Non-pigmented ciliary epithelial cell (primary cell): ENCODE data around the gene FAM227B.
"Not testable (repeated sequence)": the region's sequence is repeated elsewhere in the genome, so short reads cannot be mapped to it uniquely, and the experiment has no call there.

ENCODE experiments used
- DNase-seq: peaks from one replicate; pipeline ENCODE4 v3.0.0-alpha.2; 2010; ENCODE audit warnings: low read depth

The FAM227B gene

GRCh38 chr15:49438962-49439631 is 181.5 kb downstream of the FAM227B start:
- DNase-seq, result no peak

GRCh38 chr15:49436751-49437150 is 183.9 kb downstream of the FAM227B start:
- no peak for DNase-seq

GRCh38 chr15:49435174-49435573 is 185.4 kb downstream of the FAM227B start:
- DNase-seq, result peak; percentile 68

- no peak for DNase-seq
Measured at GRCh38 chr15:49430046-49430445, 190.6 kb downstream of the FAM227B start.

- DNase-seq, result no peak
Measured at GRCh38 chr15:49428409-49429095, 192.1 kb downstream of the FAM227B start.

GRCh38 chr15:49427372-49427771 is 193.2 kb downstream of the FAM227B start:
- no peak for DNase-seq

GRCh38 chr15:49424954-49425353 is 195.7 kb downstream of the FAM227B start:
- DNase-seq, result no peak

- DNase-seq, result no peak
Measured at GRCh38 chr15:49423901-49424550, 196.6 kb downstream of the FAM227B start.

- DNase-seq, result no peak
Measured at GRCh38 chr15:49423021-49423420, 197.6 kb downstream of the FAM227B start, which contains the start of gene FGF7. FGF7 (plus strand) TSS chr15:49423242; CDS start chr15:49424298, 1,056 bp downstream.

GRCh38 chr15:49421991-49422390 is 198.6 kb downstream of the FAM227B start:
- DNase-seq, result no peak

- DNase-seq, result no peak
Measured at GRCh38 chr15:49418811-49419210, 201.8 kb downstream of the FAM227B start.

GRCh38 chr15:49415638-49416037 is 205.0 kb downstream of the FAM227B start:
- DNase-seq, result peak; percentile 73

- no peak for DNase-seq
Measured at GRCh38 chr15:49415149-49415548, 205.5 kb downstream of the FAM227B start.

- DNase-seq, result no peak
Measured at GRCh38 chr15:49412797-49413196, 207.8 kb downstream of the FAM227B start.

GRCh38 chr15:49410641-49411040 is 210.0 kb downstream of the FAM227B start:
- DNase-seq, result no peak

- DNase-seq, result no peak
Measured at GRCh38 chr15:49406352-49407118, 214.1 kb downstream of the FAM227B start.

GRCh38 chr15:49402515-49403296 is 217.9 kb downstream of the FAM227B start:
- DNase-seq, result not testable (repeated sequence)

GRCh38 chr15:49387471-49387870 is 233.1 kb downstream of the FAM227B start:
- DNase-seq, result no peak

- no peak for DNase-seq
Measured at GRCh38 chr15:49383266-49383665, 237.4 kb downstream of the FAM227B start.

GRCh38 chr15:49382394-49382793 is 238.2 kb downstream of the FAM227B start:
- no peak for DNase-seq

GRCh38 chr15:49380912-49381311 is 239.7 kb downstream of the FAM227B start:
- DNase-seq, result no peak

- no peak for DNase-seq
Measured at GRCh38 chr15:49379996-49380395, 240.6 kb downstream of the FAM227B start.
